ENCODE measurements around the gene APBA3.
"Not testable (repeated sequence)": the region's sequence is repeated elsewhere in the genome, so short reads cannot be mapped to it uniquely, and the experiment has no call there.

The APBA3 gene

DNA sequence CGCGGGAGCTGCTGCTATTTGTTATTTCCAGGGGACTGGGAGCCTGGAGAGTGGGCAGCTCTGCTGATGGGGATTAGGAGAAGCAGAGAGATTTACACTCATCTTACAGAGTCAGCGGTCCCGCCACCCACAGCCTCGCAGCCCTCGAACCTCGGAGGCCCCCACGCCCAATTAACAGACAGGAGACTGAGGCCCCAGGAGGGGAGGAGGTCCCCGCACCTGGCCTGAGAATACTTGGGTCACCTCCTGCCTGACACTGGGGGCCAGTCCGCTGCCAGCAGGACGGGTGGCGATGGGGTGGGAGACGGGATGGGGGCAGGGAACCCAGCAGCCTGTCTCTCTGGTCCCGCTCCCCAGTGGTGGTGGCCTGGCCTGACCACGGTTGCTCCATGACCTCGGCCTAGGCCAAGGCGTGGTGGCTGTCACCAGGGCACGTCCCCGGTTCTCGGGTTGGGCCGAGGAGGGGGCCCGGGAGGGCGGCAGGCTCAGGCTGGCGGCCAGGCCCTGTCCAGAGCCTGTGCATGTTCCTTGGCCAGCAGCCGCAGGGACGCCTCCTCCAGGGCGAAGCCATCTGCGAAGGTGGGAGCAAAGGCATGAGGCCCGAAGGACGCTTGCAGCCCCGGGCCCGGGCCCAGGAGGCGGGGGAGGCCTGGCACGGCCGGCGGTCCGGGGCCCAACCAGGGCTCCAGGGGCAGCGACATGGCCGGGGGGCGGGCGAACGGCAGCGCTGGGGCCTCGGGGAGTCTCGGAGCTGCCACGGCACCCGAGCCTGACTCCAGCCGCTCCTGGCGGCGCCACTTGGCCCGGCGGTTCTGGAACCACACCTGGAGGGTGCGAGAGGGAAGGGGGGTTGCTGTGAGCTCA, 8.9 kb upstream of the APBA3 start:
- DNase-seq: no peak

- DNase-seq: no peak
Measured at GRCh38 chr19:3769494-3769893, 8.0 kb upstream of the APBA3 start.

GRCh38 chr19:3768748-3769099, 7.2 kb upstream of the APBA3 start:
- no peak for DNase-seq

- no peak for DNase-seq
Measured at GRCh38 chr19:3768015-3768747, 6.7 kb upstream of the APBA3 start.

DNA sequence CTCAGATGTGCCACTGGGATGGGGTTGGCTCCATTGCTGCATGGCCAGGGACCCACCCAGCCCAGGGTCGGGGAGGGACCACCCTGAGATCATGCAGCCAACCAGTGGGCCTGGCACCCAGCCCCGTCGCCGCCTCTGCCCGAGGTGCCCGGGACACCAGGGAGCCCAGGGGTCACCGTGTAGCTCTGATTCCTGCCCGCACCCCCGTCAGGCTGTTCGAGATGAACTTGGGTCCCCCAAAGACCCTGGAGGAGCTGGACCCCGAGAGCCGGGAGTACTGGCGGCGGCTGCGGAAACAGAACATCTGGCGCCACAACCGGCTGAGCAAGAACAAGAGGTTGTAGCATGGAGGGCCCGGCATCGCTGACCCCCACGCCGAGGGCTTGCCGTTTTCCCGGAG, 5.6 kb upstream of the APBA3 start:
- no peak for DNase-seq

GRCh38 chr19:3766520-3766919, 5.0 kb upstream of the APBA3 start:
- DNase-seq: no peak

DNA sequence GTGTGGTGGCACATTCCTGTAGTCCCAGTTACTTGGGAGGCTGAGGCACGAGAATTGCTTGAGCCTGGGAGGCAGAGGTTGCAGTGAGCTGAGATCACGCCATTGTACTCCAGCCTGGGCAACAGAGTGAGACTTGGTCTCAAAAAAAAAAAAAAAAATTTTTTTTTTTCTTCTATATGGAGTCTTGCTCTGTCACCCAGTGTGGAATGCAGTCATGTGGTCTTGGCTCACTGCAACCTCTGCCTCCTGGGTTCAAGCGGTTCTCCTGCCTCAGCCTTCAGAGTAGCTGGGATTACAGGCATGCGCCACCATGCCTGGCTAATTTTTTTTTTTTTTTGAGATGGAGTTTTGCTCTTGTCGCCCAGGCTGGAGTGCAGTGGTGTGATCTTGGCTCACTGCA, 4.3 kb upstream of the APBA3 start:
- DNase-seq: not testable (repeated sequence)

DNA sequence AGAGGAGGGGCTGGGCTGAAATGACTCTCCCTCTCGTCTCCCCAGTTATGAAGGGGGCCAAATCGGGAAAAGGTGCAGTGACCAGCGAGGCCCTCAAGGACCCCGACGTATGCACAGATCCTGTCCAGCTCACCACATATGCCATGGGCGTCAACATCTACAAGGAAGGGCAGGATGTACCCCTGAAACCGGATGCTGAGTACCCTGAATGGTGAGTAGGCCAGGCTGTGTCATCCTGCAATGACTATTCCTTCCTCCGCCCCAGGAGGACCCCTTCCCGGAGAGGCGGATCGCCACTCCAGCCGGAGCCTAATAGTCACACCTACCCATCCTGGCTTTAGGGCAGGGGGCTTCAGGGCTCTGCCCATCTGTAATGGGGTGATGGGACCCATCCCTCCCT, 3.6 kb upstream of the APBA3 start:
- no peak for DNase-seq

DNA sequence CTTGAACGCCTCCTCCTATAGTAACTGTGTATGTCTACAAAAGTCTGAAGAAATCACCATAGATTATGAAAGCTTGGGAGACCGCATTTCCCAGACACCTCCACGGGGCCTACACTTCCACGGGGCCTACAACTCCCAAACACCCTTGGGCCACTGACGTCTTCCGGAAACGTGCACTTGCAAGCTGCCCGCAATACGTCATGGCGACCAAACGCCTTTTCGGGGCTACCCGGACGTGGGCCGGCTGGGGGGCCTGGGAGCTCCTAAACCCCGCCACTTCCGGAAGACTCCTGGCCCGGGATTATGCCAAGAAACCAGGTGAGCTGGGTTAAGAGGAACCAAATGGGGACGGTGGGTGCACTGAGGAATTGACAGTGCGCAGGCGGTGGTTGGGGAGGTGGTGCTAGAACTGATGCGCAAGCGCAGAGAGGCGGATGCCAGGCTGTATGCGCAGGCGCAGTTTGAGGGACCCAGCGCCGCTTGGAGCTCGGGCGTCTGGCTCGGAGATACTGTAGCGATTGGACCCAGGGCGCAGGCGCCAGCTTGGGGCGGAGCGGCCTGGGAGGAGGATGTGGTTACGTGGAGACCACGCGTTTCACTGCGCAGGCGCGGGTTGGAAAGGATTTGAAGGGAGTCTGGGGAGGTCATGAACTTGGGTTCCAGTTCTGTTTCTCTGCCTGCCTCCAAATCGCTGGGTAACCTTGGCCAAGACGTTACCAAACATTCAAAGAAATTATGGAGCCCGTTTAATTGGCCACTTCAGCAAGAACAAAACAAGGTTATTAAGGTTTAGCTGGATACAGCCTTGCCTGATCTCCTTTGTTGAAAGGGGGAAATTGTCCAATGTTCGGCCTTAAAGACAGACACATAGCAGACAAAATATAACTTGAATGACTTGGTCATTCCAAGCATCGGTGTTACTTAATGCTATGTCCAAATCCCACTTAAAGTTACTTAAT, 1.3 kb upstream of the APBA3 start, which contains the start of gene MRPL54:
MRPL54 (plus strand) TSS at position 182 of the 959 bp plus-strand sequence; CDS start at position 201, 19 bp downstream.
- DNase-seq: peak; percentile 99

GRCh38 chr19:3762130-3762473, 610 bp upstream of the APBA3 start:
- no peak for DNase-seq

GRCh38 chr19:3760871-3761361, 576 bp downstream of the APBA3 start:
- DNase-seq: peak in 1 of 2 donors; percentile 27

- DNase-seq: no peak
Measured at GRCh38 chr19:3759482-3760254, 1.8 kb downstream of the APBA3 start.

GRCh38 chr19:3758297-3758696, 3.2 kb downstream of the APBA3 start:
- not testable (repeated sequence) for DNase-seq

- not testable (repeated sequence) for DNase-seq
Measured at GRCh38 chr19:3757705-3758104, 3.8 kb downstream of the APBA3 start.

DNA sequence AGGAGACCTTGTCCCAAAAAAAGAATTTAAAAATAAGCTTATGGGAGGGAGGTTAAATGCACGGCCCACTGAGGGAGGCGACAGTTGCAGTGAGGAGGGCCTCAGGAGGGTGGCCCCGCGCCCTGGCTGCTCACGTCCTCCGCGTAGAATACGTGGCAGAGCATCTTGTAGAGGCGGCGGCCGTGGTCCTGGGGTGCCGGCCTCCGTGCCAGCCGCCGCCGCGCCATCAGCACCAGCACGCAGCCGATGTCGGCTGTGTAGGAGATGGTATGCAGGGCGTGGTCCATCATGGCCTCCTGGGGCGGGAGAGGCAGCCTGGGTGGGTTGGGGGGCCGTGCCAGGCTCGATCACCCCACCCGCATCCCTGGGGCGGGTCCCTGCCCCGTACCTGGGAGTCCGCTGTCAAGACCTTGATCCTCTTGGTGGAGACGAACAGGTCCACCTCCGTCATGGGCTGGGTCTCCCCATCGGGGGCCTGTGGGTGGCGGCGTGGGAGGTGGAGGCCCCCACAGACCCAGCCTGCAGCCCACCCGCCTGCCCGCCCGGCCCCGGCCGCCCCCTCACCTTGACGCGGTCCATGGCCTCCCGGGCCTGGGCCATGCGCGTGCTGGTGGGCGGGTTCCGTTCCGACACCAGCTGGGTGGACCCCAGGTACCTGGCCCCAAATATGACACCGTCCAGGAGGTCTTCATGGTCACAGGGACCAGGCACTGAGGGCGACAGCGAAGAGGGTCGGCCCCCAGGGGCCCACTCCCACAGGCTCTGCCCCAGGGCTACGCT, 7.7 kb downstream of the APBA3 start:
- DNase-seq: no peak

GRCh38 chr19:3752492-3752891, 9.0 kb downstream of the APBA3 start:
- no peak for DNase-seq

DNA sequence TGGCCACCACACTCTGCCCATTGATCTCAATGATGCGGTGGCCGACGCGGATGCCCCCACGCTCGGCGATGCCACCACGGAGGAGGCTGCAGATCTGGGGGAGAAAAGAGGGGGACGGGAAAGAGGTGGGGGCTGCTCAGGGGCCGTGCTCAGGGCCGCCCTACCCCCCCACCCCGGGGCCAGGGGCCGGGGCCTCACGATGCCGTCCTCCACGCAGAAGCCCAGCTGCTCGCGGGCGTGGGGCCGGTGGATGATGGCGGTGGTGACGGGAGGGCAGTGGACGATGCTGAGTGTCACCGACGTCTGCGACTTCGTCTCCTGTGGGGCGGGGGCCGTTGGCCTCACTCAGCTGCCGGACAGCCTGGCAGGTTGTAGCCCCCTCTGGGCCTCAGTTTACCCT, 10.3 kb downstream of the APBA3 start:
- DNase-seq: no peak

GRCh38 chr19:3750211-3750610, 11.3 kb downstream of the APBA3 start:
- DNase-seq: no peak

GRCh38 chr19:3748965-3749364, 12.5 kb downstream of the APBA3 start:
- no peak for DNase-seq

- no peak for DNase-seq
Measured at GRCh38 chr19:3746371-3747056, 15.0 kb downstream of the APBA3 start.

All from stimulated activated CD4-positive, alpha-beta T cell treated with anti-CD3 and anti-CD28 coated beads, Interleukin-2, amount 100 ng/mL, for 24 hours (primary cell).